GM13976 (cell line): ENCODE measurements around the gene ABHD17C.

ENCODE experiments used
- DNase-seq: peaks from one replicate; pipeline ENCODE4 v3.0.0; 2012; ENCODE audit warnings: low spot score
- in situ Hi-C: fragments of 300-500 bp; cut with MboI; formaldehyde crosslinking; loops from one replicate; pipeline ENCODE4 v1.12.0; 2022; ENCODE audit warnings: low sequenced_read_pairs, mixed read lengths, inconsistent platforms; ENCODE audit not compliant: unreplicated experiment
- TF ChIP-seq, protein P1 (sequence below): IDR thresholded peaks from 2 replicates; pipeline ENCODE4 v1.5.1; 2012; ENCODE audit warnings: borderline replicate concordance, mild to moderate bottlenecking; ENCODE audit not compliant: insufficient read depth; ENCODE audit errors: extremely low read depth, missing control alignments, control extremely low read depth

The ABHD17C gene

DNA sequence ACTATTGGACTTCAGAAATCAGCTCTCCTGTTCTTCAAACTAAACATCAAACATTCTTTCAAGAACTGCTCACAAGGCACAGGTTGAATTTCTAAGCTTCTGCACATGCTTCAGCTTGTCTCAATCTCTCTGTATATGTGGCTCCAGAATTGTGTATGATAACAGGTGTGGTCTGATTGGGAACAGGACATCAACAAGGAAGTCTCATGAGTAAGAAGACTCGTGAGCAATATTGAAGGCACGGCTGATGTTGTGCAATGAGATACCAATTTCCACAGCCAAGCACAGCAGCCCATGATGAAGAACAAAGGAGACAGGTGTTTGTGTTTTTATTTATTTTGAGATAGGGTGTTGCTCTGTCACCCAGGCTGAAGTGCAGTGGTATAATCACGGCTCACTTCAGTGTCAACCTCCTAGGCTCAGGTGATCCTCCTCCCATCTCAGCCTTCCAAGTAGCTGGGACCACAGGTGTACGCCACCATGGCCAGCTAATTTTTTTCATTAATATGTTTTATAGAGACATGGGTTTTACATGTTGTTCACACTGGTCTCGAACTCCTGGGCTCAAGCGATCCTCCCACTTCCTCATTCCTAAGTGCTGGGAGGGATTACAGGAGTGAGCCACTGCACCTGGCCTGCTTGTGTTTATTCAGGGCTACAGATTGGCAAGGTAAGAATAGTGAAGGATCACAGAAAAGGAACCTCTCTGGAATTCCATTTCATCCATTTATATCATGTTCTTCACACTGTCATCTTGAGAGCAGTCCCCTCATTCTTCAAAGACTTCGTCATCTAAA, 32.2 kb upstream of the ABHD17C start:
- TF ChIP-seq, protein P1, sequence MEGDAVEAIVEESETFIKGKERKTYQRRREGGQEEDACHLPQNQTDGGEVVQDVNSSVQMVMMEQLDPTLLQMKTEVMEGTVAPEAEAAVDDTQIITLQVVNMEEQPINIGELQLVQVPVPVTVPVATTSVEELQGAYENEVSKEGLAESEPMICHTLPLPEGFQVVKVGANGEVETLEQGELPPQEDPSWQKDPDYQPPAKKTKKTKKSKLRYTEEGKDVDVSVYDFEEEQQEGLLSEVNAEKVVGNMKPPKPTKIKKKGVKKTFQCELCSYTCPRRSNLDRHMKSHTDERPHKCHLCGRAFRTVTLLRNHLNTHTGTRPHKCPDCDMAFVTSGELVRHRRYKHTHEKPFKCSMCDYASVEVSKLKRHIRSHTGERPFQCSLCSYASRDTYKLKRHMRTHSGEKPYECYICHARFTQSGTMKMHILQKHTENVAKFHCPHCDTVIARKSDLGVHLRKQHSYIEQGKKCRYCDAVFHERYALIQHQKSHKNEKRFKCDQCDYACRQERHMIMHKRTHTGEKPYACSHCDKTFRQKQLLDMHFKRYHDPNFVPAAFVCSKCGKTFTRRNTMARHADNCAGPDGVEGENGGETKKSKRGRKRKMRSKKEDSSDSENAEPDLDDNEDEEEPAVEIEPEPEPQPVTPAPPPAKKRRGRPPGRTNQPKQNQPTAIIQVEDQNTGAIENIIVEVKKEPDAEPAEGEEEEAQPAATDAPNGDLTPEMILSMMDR, result no peak
- in situ Hi-C loops, result no loop called here
- DNase-seq, result no peak

DNA sequence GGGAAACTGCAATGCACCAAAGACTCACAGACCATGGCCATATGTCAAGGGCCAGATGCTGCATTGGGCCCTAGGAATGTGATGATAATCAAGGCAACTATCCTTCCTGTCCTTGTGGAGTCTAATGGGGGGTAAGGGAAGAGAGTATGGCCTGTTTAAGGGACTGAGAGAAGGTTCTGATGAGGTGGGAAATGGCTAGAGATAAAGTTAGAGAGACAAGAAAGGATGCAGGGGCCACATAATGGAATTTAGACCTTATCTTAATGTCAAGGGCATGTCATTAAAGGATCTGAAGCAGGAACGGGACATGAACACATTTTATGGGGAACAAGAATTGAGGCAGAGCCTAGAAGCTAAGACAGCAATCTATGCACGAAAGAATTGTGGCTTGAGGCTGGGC, 30.0 kb upstream of the ABHD17C start:
- TF ChIP-seq, protein P1, result no peak
- in situ Hi-C loops, result no loop called here
- no peak for DNase-seq

DNA sequence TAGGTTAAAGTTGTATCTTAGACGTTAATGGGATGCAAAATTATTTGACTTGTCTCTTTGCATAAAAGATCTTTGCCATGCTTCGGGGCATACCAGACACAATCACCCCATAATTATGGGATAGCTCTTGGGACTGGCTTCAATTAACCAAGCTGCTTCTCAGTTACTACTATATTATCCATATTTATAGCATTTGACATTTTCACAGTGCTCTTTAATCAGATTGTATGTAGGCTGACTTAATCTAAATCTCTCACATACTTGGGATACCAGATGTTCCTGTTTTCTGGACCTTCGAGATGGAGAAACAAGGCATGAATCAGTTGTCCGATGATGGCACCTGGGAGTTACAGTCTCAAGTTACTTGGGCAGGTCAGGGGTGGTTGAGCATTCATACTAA, 27.2 kb upstream of the ABHD17C start:
- in situ Hi-C loops, result no loop called here
- no peak for DNase-seq
- TF ChIP-seq, protein P1, result no peak

DNA sequence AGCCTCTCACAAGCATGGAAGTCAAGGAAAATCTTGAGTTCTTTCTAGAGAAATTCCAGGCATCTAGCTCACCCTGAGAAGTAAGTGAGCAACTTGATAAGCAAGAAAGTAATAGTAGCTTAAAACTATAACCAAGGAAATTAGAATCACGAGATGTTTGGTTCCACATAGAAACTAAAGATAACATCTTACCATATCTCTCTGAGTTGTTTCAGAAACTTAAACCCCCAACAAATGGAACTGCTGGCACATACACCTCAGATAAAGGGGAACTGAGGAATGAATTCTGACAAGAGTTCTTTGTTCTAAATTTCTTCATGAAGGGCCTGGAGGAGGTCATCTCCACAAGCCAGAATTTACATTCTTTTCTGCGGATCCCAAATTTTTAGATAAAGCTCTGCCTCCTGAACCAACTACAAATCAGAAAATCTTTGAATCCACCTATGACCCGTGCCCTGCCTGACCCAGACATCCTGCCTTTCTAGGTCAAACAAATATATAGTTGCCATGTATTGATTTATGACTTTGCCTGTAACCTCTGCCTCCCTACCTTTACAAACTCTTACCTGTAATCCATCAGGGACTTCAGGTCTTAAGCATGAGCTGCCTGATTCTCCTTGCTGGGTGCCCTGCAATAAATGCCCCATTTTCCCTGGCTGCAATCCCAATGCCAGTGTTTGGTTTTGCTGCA, 26.4 kb upstream of the ABHD17C start:
- TF ChIP-seq, protein P1, result no peak
- no peak for DNase-seq
- in situ Hi-C loops, result no loop called here

DNA sequence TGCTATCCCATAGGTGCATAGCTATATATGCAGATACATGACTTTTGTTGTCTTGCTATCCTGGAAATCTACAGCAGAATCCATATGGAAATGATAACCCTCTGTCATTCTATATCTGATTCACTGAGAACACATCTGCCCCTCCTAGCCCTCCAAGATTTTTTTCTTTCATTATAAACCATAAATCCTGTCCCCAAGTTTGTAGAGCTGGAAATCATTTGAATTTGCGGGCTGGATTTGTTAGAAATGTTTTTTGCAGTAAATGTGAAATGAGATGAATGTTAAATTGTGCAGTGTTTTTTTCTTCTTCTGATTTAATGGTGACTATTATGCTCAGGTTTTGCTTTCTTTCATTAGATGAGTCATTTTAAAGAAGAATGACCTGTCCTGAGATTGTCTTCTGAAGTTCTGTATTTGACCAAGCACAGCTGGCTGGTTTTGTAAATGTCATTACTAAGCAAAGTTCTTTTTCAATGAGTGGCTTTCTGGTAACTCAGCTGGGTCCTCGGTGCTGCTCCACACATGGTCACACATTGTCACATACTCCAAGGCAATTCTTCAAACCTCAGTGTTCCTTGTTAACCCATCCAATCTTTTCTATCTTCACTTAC, 25.3 kb upstream of the ABHD17C start:
- in situ Hi-C loops, result no loop called here
- TF ChIP-seq, protein P1, result no peak
- peak; percentile 28 for DNase-seq

DNA sequence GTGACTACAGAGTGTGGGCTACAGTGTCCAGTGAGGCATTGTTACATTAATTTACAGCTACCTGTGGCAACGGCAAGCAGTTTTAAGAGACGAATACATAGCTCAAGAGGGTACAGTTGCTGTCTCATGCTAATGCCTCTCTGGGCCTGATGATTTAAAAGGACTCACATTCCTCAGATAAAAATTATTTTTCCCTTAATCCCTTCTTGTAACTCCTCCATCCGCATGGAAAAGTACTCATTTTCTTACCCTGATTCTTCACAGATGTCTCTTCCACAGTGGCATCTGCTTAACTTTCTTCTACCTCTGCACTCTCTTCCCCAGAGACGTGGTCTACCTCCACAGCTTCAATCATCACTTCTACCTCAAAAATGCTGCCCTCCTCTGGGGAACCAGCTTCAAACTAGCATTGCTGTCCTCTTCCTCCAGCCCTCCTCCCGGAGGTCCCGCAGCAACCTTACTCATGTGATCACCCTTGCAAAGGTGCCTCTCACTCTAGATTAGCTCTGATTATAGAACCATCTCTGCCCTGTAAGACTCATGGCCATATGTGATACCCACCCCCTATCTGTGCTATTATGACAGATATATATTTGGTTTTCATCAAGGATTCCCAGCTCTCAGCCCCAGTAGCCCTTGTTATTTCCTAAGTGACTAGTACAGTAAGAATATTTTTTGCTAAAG, 21.4 kb upstream of the ABHD17C start:
- TF ChIP-seq, protein P1, result no peak
- no peak for DNase-seq
- in situ Hi-C loops, result no loop called here
